Memory B cell (primary cell): ENCODE measurements around the gene GAMT.

Experiments used
- ATAC-seq: fragments of 150-1000 bp; cut with Tn5 transposase; 2 replicates; pipeline ENCODE4 v1.10.0; 2021; ENCODE audit warnings: low read depth, mild to moderate bottlenecking, moderate library complexity
- DNase-seq, 2 donors: peaks; one replicate each; pipeline ENCODE4 v3.0.0; 2022; ENCODE audit warnings: low spot score in 2 of 2
- H3K27ac Mint-ChIP-seq: one replicate; pipeline ENCODE4 v1.8.0; 2022; ENCODE audit warnings: mild to moderate bottlenecking, moderate library complexity, mixed read lengths
- H3K27me3 Mint-ChIP-seq: one replicate; pipeline ENCODE4 v1.8.0; 2022; ENCODE audit warnings: mixed read lengths
- H3K36me3 Mint-ChIP-seq: one replicate; pipeline ENCODE4 v1.8.0; 2022; ENCODE audit warnings: mild to moderate bottlenecking, mixed read lengths
- H3K4me1 Mint-ChIP-seq: one replicate; pipeline ENCODE4 v1.8.0; 2022; ENCODE audit warnings: mixed read lengths
- H3K4me3 Mint-ChIP-seq: one replicate; pipeline ENCODE4 v1.8.0; 2022; ENCODE audit warnings: mild to moderate bottlenecking, moderate library complexity, mixed read lengths
- H3K9me3 Mint-ChIP-seq: one replicate; pipeline ENCODE4 v1.8.0; 2022; ENCODE audit warnings: mixed read lengths

GAMT gene

DNA sequence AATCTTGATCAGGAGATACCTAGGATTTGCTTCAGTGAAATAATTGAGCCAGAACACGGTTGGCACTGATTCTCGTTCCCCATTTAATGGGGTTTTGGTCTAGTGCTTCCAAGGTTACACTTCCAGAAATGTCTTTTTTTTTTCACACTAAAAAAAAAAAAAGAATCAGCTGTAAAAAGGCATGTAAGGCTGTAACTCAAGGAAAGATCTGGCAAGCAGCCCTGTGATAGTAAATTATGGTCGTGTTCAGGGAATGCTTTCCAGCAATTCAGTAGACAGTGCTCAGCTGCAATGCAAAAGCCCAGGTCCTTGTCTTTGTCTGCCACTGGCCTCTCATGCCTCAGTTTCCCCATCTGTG, 44.9 kb downstream of the GAMT start:
- peaks cover 17% of the 10 kb centered on the region for H3K36me3 Mint-ChIP-seq
- no peak for ATAC-seq
- peaks cover 8% of the 10 kb centered on the region for H3K4me1 Mint-ChIP-seq
- no peak for DNase-seq
- no peaks in the 10 kb centered on the region for H3K9me3 Mint-ChIP-seq
- no peak overlapping the region for H3K4me3 Mint-ChIP-seq
- no peak overlapping the region for H3K27ac Mint-ChIP-seq
- no peaks in the 10 kb centered on the region for H3K27me3 Mint-ChIP-seq

DNA sequence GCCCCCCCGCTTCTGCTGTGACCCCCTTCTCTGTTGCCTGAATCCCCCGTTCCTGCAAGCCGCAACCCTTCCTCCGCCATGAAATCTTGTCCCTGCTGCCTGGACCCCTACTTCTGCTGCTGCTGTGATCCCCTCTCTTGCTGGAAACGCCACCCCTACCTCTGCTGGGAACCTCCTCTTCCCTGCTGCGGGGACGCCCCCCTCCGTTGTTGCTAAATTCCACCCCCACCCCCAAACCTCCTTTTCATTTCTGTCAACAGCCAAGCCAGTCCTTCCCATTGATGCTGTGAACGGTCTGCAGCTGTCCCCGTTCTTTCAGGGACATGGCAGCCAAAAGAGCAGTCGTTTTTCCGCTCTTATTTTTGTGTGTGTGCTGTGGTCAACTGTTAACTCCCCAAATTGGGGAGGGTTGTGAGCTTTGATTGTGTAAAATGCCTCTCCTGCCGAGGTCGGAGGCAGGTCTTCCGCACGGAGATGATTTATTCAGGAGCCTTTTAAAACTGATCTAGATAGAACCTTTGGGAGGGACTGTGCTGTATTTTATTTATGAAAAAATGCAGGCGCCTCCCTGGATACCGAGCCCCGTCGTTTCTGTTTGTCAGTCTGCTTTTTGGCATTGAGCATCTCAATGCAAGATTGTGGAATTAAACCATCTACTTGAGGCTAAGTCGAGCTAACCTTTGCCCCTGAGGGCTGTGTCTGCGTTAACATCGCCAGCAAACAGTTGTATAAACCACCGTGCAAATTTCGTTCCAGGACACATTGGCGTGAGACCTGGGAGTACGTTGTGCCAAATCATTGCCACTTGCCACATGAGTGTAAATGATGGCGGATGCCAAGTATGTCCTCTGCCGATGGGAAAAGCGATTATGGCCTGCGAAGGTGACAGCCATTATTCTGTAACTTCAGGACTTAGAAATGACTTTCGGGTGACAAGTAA, 45.5 kb downstream of the GAMT start:
- ATAC-seq (no peak), DNase-seq (no peak)
- H3K27ac Mint-ChIP-seq, result peak overlapping the region; percentile 75
- peak overlapping the region; percentile 94 for H3K4me3 Mint-ChIP-seq
- H3K9me3 Mint-ChIP-seq, result no peaks in the 10 kb centered on the region
- H3K36me3 Mint-ChIP-seq, result peaks cover 17% of the 10 kb centered on the region
- H3K27me3 Mint-ChIP-seq, result no peaks in the 10 kb centered on the region
- H3K4me1 Mint-ChIP-seq, result peaks cover 8% of the 10 kb centered on the region

DNA sequence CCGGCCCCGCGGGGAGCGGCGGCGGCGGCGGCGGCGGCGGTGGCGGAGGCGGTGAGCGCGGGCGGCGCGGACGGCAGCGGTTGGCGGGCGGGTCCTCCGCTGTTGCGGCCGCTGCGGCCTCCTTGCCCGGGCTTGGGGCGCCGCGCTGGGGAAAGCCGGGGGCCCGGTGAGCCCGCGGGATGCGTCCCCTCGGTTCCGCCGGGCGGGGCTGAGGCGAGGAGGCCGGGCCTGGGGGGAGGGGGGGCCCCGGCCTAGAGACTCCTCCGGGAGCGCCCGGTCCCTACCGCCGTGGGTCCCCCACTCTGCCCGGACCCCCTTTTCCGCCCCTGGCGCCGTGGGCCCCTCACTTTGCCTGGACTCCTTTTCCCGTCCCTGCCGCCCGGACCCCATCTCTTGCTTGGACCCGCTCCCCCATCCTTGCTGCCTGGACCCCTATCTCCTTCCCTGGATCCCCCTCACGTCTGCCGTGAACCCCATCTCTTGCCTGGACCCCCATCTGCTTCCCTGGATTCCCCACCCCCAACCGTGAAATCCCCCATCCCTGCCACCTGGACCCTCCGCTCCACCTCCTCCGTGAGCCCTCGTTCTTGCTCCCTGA, 46.3 kb downstream of the GAMT start:
- Mint-ChIP-seq H3K9me3 (no peaks in the 10 kb centered on the region), H3K4me3 (peak overlapping the region; percentile 94), H3K36me3 (peaks cover 13% of the 10 kb centered on the region), H3K27me3 (no peaks in the 10 kb centered on the region), H3K4me1 (peaks cover 8% of the 10 kb centered on the region), H3K27ac (peak overlapping the region; percentile 75)
- DNase-seq, result no peak
- ATAC-seq, result peak; percentile 64

DNA sequence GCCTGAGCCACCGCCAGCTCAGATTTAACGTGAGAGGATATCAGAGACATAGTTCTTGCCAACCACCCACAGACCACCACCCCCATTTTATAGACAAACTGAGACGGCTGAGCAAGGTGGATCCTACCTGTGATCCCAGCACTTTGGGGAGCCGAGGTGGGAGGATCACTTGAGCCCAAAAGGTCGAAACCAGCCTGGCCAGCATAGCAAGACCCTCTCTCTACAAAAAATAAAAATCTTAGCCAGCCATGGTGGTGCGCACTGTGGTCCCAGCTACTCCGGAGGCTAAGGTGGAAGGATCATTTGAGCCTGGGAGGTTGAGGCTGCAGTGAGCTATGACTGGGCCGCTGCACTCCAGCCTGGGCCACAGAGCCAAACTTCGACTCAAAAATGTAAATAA, 48.2 kb downstream of the GAMT start:
- Mint-ChIP-seq H3K9me3 (no peaks in the 10 kb centered on the region), H3K27ac (no peak overlapping the region), H3K27me3 (no peaks in the 10 kb centered on the region), H3K4me3 (peak overlapping the region; percentile 47), H3K4me1 (peaks cover 8% of the 10 kb centered on the region), H3K36me3 (peaks cover 4% of the 10 kb centered on the region)
- no peak for ATAC-seq
- no peak for DNase-seq

DNA sequence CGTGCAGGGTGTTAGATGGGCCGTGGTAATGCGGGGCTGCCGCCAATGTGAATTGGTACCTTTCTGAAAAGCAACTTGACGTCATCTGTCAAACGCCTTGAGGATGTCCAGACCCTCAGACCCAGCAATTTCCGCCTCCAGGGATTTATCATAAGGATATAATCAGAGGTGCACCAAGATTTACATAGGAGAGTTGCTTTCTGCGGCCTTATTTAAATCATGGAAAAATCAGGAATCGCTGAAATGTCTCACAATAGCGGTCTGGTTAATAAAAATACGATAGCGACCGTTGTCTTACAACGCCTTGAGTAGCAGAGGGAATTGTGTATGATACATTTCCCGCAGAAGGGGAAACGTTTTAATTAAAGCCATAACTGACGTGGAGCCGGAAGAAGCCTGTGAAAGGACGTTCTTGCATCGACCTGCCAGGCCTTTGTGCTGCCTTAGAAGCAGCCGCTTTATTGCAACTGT, 49.9 kb downstream of the GAMT start:
- H3K9me3 Mint-ChIP-seq, result no peaks in the 10 kb centered on the region
- no peak for DNase-seq
- H3K36me3 Mint-ChIP-seq, result no peaks in the 10 kb centered on the region
- peaks cover 8% of the 10 kb centered on the region for H3K4me1 Mint-ChIP-seq
- H3K27ac Mint-ChIP-seq, result no peak overlapping the region
- H3K27me3 Mint-ChIP-seq, result no peaks in the 10 kb centered on the region
- no peak for ATAC-seq
- no peak overlapping the region for H3K4me3 Mint-ChIP-seq

DNA sequence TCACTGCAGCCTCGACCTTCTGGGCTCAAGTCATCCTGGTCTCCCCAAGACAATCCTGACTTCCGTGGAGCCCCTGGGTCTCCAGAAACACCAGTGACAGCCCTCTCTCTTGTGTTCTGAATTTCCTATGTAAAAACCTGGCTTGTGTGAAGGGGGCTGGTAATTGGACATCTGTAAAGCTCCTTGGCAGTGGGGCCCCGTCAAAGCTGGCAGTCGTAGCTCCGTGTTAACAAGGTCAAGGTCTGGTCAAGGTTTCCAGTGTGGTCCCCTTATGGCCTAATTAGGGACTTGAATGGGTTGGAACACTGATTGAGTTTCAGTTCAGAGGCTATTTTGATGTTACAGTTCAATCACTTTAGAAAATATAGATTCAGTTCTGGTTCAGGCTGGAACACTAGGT, 50.5 kb downstream of the GAMT start:
- DNase-seq (no peak), ATAC-seq (no peak)
- Mint-ChIP-seq H3K27ac (no peak overlapping the region), H3K36me3 (no peaks in the 10 kb centered on the region), H3K9me3 (no peaks in the 10 kb centered on the region), H3K27me3 (no peaks in the 10 kb centered on the region), H3K4me3 (no peak overlapping the region), H3K4me1 (peaks cover 8% of the 10 kb centered on the region)

DNA sequence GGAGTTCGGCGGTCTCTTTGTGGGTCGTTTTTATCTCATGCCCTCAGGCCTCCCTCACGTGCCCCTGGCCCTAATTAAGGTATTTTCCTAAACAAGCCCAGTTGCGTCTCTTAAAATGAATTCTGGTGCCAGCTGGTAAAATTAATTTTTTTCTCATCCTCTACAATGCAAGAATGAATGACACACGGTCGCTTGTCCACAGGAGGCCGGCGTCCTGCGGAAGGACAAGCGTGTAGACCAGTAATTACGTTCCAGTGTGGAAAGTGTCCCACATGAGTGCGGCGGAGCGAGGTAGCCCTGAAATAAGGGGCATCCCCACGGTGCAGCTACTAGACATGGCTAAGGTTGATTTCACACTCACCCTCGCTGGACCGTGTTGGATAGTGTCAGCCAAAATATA, 52.1 kb downstream of the GAMT start:
- DNase-seq (no peak), ATAC-seq (no peak)
- Mint-ChIP-seq H3K4me1 (peaks cover 4% of the 10 kb centered on the region), H3K9me3 (no peaks in the 10 kb centered on the region), H3K27ac (no peak overlapping the region), H3K27me3 (no peaks in the 10 kb centered on the region), H3K36me3 (no peaks in the 10 kb centered on the region), H3K4me3 (no peak overlapping the region)
